C4-2B (cell line): ENCODE data around the gene TNFAIP8L1.

Experiments used
- H3K27ac ChIP-seq: fragments of 450-650 bp; 2 replicates; pipeline ENCODE4 v1.5.1; 2017
- ZFX ChIP-seq: fragments of 450-650 bp; IDR thresholded peaks from 2 replicates; pipeline ENCODE4 v1.6.1; 2017
- TF ChIP-seq, protein P1 (sequence below): fragments of 450-650 bp; conservative IDR thresholded peaks from 2 replicates; pipeline ENCODE4 v1.5.1; 2017; ENCODE audit warnings: mild to moderate bottlenecking

TNFAIP8L1 gene

GRCh38 chr19:4618019-4618418 is 21.3 kb upstream of the TNFAIP8L1 start:
- TF ChIP-seq, protein P1, sequence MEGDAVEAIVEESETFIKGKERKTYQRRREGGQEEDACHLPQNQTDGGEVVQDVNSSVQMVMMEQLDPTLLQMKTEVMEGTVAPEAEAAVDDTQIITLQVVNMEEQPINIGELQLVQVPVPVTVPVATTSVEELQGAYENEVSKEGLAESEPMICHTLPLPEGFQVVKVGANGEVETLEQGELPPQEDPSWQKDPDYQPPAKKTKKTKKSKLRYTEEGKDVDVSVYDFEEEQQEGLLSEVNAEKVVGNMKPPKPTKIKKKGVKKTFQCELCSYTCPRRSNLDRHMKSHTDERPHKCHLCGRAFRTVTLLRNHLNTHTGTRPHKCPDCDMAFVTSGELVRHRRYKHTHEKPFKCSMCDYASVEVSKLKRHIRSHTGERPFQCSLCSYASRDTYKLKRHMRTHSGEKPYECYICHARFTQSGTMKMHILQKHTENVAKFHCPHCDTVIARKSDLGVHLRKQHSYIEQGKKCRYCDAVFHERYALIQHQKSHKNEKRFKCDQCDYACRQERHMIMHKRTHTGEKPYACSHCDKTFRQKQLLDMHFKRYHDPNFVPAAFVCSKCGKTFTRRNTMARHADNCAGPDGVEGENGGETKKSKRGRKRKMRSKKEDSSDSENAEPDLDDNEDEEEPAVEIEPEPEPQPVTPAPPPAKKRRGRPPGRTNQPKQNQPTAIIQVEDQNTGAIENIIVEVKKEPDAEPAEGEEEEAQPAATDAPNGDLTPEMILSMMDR = no peak
- no peak for TF ChIP-seq ZFX
- no peak overlapping the region for H3K27ac ChIP-seq

DNA sequence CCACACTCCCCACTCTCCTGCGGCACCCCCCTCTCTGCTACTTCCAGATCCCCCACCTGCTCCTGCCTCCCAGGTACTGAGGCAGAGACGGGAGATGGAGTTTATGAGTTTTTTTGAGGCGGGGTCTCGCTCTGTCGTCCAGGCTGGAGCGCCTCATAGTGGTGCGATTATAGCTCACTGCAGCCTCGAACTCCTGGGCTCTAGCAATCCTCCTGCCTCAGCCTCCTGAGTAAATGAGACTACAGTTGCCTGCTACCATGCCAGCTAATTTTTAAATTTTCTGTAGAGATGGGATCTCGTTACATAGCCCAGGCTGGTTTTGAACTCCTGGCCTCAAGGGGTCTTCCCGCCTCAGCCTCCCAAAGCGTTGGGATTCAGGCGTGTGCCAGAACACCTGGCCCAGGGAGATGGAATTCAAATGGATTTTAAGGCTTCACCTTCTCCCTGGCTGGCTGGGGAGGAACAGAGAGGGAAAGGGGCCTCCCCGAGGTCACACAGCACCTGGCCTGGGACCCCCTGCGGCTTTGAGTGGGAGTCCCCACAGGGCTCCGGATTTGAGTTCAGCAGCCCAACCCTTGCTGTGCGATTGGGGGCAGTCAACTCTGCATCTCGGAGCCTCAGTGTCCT is 19.5 kb upstream of the TNFAIP8L1 start:
- no peak for TF ChIP-seq ZFX
- TF ChIP-seq, protein P1 = no peak; the same call in 1 of the 2 replicates
- H3K27ac ChIP-seq = no peak overlapping the region

GRCh38 chr19:4620675-4621074 is 18.6 kb upstream of the TNFAIP8L1 start:
- H3K27ac ChIP-seq = no peak overlapping the region
- TF ChIP-seq ZFX = no peak

GRCh38 chr19:4622695-4623421 is 16.5 kb upstream of the TNFAIP8L1 start:
- no peak for TF ChIP-seq ZFX
- TF ChIP-seq, protein P1 = no peak; the same call in 1 of the 2 replicates
- peak overlapping the region; percentile 23; the same call in 1 of the 2 replicates for H3K27ac ChIP-seq

GRCh38 chr19:4624301-4624700 is 15.0 kb upstream of the TNFAIP8L1 start:
- no peak overlapping the region for H3K27ac ChIP-seq
- TF ChIP-seq, protein P1 = no peak
- no peak for TF ChIP-seq ZFX

DNA sequence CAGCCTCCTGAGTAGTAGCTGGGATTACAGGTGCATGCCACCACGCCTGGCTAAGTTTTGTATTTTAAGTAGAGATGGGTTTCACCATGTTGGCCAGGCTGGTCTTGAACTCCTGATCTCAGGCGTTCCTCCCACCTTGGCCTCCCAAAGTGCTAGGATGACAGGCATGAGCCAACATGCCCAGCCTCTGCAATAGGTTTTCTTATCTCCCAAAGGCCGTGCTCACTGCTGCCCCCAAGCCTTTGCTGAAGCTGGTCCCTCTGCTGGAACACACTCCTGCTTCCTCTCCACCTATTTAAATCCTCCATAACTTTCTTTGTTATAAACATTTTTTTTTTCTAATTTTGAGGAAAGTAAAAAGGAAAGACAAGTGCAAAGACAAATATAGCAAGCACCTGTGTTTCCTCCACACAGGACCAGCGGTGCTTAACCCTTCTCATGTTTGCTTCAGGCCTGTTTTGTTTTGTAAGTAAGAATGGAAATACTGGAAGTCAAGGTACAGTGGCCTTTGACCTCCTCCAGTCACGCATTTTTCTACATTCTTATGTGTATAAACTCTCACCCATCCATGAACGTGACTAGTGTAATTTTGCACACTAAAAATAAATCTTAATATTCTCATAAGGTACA is 14.5 kb upstream of the TNFAIP8L1 start:
- no peak for TF ChIP-seq ZFX
- TF ChIP-seq, protein P1 = no peak; the same call in 1 of the 2 replicates
- no peak overlapping the region for H3K27ac ChIP-seq

GRCh38 chr19:4633140-4633967 is 6.0 kb upstream of the TNFAIP8L1 start:
- H3K27ac ChIP-seq = no peak overlapping the region
- TF ChIP-seq ZFX = no peak
- TF ChIP-seq, protein P1 = peak; percentile 90
